Measurements from ENCODE around the gene HPN.
A peak's percentile ranks its signal among the peaks of the same experiment; 100 is the strongest.

Gene HPN

DNA sequence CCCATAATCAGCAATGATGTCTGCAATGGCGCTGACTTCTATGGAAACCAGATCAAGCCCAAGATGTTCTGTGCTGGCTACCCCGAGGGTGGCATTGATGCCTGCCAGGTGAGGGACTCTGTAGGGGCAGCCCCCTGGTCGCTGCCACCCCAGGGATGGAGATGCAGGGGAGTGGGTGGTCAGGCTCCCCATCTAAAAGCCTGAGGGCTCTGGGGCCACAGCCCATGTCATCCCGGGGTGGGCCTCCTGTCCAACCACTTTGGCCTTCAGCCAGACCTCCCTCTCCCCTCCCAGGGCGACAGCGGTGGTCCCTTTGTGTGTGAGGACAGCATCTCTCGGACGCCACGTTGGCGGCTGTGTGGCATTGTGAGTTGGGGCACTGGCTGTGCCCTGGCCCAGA is 24.1 kb downstream of the HPN start:
- DNase-seq = no peak

DNA sequence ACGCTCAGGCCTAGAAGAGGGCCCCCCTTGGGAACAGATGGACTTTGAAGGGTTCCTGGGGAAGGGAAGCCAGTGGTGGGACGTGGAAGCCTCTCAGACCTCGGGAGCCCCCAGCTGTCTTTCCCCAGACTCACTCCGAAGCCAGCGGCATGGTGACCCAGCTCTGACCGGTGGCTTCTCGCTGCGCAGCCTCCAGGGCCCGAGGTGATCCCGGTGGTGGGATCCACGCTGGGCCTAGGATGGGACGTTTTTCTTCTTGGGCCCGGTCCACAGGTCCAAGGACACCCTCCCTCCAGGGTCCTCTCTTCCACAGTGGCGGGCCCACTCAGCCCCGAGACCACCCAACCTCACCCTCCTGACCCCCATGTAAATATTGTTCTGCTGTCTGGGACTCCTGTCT is 24.6 kb downstream of the HPN start:
- no peak for DNase-seq

DNA sequence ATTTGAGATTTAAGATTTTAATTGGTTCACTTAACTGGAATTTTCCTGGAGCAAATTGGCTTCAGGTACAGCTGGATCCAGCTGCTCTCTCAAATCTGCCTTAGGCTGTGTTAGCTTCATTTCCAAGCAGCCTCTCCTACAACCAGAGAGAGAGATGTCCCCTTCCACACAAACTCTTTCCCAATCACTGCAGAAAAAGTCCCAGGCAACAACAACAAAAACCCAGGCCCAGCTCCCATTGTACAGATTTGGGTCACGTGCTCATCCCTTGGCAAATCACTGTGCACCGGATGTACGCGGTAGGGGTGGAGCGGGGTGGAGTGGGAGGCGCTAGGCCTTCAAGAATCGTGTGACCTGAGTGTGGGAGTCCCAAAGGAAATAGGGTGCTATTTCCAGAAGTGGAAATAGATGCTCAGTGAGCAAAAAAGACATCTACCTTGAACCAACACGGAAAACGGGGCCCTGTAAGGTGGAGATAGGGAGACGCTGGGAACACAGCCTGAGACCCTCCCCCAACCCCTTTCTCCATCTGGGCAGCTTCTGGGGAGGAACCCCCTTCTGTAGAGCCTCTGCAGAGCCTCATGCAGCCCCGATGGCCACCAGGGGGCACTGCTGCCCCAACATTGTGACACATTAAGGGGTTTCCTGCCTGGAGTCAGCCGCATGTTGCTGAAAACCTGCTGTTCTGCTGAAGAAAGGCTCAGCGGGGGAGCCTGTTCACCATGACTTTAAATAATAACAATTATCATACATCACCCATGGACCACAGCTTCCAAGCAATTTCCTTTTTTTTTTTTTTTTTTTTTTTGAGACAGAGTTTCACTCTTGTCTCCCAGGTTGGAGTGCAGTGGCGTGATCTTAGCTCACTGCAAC is 25.4 kb downstream of the HPN start:
- peak; percentile 63 for DNase-seq

DNA sequence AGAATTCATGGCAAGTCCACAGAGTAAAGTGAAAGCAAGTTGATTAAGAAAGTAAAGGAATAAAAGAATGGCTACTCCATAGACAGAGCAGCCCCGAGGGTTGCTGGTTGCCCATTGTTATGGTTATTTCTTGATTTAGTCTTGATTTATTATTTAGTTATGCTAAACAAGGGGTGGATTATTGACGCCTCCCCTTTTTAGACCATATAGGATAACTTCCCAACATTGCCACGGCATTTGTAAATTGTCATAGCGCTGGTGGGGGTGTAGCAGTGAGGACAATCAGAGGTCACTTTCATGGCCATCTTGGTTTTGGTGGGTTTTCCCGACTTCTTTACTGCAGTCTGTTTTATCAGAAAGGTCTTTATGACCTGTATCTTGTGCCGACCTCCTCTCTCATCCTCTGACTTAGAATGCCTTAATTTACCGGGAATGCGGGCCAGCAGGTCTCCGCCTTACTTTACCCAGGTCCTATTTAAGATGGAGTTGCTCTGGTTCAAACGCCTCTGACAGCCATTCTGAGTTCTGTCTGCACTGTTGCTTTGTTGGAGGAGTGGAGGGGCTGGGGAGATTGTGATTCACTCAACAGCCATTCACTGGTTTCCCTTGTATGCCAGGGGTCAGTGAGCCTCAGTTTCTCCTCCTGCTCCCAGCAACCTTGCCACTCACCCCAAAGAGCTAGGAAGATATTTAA is 27.6 kb downstream of the HPN start:
- no peak for DNase-seq

DNA sequence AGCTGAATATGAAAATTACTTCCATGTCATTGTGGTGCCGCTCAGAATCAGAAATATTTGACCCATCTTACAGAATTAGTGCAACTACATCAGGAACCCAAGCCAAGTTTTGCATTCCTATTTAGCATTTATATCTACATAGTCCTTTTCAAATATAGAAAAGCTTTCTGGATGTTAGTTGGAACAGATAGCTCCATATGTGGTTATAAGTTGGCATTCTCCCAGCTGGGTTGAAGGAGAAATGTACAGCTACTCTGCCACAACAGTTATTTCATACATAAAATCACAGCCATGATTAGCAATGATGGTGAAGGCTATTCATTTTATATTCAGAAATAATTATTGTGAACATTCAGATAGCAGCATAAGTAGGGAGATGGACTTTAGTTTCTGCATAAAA is 28.2 kb downstream of the HPN start:
- DNase-seq = no peak

DNA sequence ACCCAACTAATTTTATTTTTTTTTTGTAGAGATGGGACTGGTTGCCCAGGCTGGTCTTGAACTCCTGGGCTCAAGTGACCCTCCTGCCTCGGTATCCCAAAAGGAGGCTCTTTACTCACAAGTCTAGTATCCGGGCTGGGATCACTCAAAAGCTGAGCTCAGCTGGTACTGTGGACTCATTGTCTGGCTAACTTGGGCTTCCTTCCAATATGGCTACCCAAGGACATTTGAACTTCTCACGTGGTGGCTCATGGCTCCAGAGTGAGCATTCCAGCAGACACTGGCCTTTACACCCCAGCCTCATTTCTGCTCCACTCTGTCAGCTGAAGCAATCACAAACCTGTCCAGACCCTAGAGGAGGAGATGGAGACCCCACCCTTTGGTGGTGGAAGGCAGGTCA is 28.9 kb downstream of the HPN start:
- DNase-seq = no peak

DNA sequence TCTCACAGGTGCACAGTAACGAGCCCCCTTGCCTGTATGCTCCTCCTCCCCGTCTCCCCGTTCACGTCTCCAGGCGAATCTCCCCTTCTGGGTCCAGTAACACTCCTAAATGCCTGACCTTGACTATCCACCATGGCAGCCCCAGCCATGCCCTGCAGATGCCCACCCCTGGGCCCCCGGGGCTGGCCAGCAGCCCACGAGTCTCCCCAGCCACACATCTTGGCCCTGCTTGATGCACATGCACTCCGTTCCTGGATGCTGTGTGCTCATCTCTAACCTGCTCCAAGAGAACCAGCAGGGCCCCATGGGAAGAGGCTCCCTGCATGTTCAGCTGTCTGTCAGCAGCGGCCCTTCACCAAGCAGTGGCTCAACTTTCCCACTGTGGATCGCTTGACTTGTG is 32.0 kb downstream of the HPN start:
- no peak for DNase-seq

DNA sequence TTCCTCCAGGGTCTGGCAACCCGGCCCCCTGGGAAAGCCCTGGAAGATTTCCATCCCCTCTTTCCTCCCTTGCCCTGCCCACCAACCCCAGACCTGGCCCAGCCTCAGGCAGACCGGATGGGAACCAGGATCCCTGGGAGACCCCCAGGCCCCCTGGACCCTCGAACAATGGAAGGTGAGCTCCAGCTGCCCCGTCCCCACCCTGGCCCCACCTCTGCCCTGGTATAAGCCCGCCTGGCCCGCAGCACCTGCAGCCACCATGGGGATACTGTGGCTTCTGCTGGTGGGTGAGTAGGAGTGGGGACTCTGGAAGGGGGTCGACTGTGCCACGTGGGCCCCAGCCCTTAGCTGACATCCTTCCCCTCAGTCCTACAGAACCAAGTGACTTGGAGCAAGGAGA is 32.4 kb downstream of the HPN start:
- no peak for DNase-seq

DNA sequence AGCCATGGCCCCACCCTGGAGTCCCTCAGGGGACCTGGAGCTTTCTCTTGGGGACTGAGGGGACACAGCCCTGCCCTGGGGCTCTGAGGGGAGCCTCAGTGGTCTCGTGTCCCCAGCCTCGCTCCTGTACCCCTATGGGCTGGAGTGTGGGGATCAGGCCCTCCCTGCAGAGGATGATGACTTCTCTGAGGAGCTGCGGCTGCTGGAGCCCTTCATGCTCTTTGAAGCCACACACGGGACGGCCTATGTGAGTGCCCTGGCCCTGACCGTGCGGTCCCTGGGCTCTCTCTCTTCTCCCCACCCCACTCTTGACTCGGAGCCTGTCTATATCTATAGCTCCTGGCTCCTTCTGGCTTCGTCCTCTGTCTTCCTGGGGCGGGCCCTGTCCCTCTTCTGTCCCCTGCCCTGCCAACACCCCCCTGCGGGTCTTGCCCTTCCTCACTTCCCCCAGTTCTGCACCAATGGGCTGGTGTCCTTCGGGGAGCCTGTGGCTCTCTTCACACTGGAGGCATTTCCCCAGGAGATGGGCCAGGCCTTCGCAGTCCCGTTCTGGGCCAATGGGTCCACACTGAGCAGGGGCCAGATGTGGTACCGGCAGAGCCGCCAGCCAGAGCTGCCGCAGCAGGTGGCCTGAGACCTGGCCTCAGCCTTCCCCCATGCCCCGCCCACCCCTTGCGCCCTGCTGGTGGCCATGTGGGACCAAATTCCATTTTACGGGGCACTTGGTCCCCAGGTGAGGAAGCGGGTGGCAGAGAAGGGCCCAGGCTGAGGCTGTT is 33.1 kb downstream of the HPN start:
- no peak for DNase-seq

DNA sequence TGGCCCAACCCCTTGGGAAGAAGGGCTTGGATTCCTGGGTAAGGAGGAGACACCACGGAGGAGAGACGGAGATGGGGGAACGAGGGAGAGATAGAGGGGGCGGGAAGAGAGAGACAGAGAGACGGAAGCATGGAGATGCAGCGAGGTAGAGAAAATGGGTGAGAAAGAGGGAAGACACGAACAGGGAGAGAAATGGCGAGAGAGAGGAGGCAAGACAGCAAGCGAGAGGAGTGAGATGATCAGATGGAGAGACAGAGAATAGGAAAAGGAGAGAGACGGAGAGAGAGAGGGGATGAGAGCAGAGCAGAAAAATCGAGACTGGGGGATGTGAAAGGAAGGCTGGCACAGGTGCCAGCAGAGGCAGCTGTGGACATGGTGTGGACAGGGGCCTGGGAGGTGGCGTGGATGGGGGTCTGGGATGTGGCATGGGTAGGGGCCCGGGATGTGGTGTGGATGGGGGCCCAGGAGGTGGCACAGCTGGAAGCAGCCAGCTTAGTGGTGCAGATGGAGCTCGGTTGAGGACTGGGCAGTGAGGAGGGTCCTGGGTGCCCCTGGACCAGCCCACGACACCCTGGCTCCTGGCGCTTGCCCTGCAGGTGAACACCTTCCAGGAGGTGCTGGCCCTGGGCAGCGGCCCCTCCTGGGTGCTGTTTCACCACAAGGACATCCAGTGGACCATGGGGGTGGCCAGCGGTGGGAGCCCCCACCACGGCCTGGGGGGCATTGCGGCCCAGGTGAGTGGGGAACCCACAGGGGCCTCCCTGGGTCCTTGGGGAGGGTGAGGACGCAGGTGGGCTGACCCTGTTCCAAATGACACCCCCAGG is 33.9 kb downstream of the HPN start:
- no peak for DNase-seq

DNA sequence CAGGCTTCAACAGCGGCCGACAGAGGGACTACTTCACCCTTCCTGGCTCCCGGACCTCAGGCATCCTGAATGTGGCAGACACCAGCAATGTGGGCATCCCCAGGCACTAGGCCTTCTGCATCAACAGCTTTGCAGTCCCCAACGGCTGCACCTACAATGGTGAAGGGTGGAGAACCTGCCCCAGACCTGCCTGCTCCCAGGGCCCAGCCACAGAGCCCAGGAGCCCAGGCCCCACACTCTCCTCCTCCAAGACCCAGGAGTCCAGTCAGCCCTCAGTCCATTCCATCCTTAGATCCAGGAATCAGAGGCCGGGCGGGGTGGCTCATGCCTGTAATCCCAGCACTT is 34.5 kb downstream of the HPN start:
- no peak for DNase-seq

DNA sequence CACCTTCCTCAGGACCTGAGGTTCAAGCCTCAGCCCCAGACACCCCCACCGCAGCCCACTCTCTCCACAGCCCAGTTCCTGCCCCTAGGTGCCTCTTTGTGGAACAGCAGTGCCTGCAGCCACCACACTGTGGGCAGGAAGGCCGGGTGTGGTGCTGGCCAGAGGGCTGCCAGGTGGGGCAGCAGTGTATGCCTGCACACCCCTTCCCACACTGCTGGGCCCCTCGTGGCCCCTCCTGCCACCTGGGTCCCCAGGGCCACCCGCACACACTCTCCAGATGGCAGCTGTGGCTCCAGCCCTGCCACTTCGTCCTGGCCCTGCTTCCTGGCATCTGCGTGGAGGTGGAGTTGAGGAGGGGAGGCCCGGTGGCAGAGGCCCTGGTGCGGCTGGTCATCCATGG is 35.1 kb downstream of the HPN start:
- no peak for DNase-seq

DNA sequence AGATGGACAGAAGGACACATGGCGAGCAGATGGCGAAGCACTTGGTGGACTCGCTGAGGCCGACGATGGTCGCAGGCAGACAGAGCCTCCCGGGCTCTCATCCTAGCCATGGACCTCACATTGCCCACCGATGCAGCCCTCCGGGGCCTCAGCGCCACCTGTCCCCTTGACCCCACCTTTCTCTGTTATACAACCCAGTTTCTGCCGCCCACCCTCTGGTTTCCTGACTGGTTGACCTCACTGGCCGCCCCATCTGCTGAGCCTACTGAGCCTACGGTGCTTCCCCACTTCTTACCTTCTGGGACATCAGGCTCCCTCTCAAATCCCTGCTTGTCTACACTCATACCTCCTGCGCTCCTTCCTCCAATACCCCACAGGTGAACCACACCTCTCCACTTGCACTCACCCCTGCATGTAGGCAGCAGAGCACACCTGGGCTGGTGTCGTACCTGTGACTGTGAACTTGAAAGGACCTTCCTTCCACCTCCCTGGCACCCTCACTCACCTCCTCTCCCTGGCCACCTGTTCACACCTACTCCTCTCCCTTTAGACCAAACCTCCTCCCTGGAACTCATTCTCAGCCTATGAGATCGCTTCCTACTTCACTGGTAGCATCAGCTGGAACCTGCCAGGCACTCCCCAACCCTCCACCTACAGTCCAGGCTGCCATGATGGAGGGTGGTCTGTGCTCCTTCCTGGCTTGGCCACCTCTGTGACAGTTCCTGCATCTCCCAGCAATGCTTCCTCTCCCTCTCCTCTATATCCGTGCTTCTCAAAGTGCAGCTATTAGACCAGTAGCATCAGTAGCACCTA is 36.1 kb downstream of the HPN start:
- no peak for DNase-seq

DNA sequence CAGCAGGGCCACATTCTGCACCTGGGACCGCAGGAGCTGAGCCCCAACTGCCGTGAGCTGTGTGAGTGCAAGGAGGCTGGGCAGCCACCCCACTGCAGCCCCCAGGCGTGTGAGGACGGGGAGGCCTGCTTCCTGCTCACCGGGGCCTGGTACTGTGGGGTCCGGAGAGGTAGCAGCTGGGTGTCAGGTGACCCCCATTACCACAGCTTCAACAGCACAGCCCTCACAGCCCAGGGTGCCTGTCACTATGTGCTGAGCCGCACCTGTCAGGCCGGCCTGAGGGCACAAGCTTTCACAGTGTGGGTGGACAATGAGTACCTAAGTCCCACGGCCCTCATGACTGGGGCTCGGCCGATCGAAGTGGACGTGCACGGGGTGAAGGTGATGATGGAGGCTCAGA is 38.3 kb downstream of the HPN start:
- no peak for DNase-seq

DNA sequence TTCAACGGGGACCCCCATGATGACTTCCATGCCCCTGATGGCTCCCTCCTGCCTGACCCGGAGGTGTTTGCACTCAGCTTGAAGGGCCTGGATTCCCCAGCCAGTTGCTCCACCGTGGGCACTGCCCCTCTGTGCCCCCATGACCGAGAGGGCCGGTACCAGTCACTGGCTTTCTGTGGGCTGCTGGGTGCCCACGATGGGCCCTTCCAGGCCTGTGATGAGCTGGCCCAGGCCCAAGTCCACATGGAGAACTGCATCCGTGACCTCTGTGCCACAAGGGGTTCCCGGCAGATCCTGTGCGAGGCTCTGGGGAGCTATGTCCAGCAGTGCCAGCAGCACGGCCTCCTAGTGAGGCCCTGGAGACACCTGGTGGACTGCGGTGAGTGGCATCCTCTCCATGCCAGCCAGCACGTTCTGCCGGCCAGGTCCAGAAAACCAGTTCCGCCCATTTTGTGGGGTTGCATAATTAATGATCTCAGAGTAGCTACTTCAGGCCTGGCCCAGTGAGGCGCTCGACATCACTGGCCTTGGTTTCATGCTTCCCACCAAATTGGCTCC is 39.2 kb downstream of the HPN start:
- DNase-seq = no peak

DNA sequence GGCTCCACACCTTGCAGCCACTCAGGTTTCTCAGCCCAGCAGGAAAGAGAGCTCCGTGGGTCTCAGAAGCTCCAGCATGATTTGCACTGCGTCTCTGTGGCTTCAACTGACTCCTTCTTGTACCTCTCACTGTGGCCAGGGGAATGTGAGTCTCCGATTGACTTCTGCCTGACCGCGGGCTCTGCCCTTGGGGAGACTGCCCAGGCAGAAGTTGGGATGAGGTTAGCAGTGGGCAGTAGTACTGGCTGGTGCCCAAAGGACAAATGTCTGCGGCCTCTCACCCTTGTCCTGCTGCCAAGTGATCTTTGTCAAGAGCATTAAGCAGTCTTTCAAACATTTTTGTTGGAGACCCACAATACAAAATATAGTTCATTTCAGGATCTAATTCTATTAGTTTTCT is 39.7 kb downstream of the HPN start:
- no peak for DNase-seq

DNA sequence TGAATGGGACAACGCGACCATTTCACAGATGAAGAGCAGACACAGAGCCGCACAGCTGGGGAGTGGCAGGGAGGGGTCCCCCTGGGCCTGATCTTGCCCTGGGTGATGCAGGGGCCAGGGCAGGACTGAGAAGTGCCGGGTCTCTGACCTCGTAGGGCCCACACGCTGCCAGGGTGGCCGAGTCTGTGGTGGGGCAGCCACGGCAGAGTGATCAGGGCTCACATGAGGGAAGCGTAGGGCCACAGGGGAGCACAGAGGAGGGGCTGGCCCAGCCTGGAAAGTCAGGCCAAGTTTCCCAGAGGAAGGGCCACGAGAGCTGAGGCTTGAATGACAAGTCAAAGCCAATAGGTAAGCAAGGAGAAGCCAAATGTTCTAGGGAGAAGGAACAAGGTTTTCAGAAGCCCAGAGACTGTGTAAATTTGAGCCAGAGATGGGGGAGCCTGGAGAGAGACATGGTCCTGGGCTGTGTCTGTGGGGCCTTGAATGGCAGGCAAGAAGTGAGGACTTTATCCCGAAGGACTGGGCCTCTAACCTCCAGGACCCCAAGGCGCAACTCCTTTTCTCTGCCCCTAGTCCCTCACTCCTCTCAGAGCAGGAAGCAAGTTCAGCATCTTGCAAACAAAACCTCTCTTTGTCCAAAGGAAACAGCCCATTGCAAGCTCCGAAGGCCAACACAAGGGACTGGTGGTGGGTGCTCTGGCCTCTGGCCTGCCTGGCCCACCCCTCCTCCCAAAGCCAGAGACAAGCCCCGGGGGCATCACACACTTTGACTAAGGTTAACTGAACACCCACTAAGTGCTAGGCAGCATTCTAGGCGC is 42.4 kb downstream of the HPN start:
- no peak for DNase-seq

DNA sequence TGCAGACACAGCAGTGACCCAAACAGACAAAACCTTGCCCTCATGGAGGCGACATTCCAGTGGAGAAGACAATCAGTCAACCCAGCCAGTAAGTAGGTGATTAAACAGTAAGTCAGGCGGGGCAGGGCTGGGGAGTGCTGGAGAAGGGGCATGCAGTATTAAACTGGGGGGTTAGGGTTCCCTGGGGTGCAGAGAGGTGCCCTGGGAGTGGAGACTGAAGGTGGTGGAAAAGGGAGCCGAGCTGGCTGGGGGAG is 42.9 kb downstream of the HPN start:
- no peak for DNase-seq

DNA sequence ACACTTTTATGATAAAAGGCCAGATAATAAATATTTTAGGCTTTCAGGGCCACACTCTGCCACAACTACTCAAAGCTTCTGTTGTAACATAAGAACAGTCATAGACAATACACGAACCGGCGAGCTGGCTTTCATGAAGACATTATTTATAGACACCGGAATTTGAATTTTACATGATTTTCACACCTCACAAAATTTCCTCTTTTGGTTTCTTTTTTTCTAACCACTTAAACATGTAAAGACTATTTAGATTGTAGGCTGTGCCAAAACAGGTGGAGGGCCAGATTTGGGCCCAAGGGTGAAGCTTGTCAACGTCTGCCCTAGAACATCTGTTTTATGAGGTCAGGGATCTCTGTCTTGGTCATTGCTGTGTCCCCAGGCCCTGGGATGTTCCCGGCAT is 44.4 kb downstream of the HPN start:
- no peak for DNase-seq

DNA sequence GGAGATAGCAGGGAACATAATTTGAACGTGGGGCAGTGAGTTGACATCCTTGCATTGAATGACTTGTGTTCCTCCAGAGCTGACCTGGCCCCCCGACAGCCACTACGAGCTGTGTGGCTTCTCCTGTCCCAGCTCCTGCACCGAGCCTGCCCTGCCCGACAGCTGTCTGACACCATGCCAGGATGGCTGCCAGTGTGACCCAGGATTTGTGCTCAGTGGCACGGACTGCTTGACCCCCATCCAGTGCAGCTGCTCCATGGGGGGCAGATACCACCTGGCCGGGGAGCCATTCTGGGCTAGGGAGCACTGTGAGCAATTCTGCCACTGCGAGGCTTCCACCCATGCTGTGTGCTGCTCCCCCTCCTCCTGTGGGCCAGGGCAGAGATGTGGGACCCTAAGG is 44.9 kb downstream of the HPN start:
- DNase-seq = no peak

DNA sequence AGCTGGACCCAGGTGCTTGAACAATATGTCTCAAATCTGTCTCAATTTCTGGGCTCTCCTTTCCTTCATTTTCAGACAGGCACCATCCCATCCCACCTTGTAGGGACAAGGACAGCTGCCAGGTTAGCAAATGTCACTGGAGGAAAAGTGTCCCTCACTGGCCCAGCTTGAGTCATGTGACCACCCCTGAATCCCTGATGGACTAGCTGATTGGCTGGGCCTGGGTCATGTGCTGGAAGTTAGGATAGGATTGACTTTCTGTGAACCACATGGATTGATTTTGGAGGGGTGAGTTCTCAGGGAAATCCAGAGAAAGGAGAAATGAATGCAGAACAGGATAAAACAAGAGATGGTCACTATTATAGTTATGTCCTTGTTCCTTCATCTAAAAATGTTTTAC is 45.9 kb downstream of the HPN start:
- no peak for DNase-seq
